MM.1S (cell line): ENCODE results near the gene P3H1.

ENCODE experiments used
- DNase-seq: peaks from one replicate; pipeline ENCODE4 v3.0.0-alpha.2; 2015
- H2AFZ ChIP-seq: fragments of 300-600 bp; sonication (generic); 2 replicates; pipeline ENCODE4 v1.6.0; 2016; ENCODE audit warnings: antibody characterized with exemption, low read length
- H3F3A ChIP-seq: fragments of 300-600 bp; sonication (generic); 2 replicates; pipeline ENCODE4 v1.6.1; 2016; ENCODE audit warnings: mild to moderate bottlenecking, antibody characterized with exemption, low read length, moderate library complexity, mixed read lengths; ENCODE audit not compliant: insufficient read depth
- H3K27ac ChIP-seq: fragments of 300-600 bp; sonication (generic); 2 replicates; pipeline ENCODE4 v1.5.1; 2016; ENCODE audit warnings: mild to moderate bottlenecking, low read length
- H3K27me3 ChIP-seq: fragments of 300-600 bp; sonication (generic); replicated peaks from 2 replicates; pipeline ENCODE4 v1.6.0; 2016; ENCODE audit warnings: low read length; ENCODE audit not compliant: insufficient read depth
- H3K36me3 ChIP-seq: fragments of 300-600 bp; sonication (generic); replicated peaks from 2 replicates; pipeline ENCODE4 v1.6.1; 2016; ENCODE audit warnings: mild to moderate bottlenecking, low read length, mixed read lengths; ENCODE audit not compliant: insufficient read depth
- H3K4me1 ChIP-seq: fragments of 300-600 bp; sonication (generic); 2 replicates; pipeline ENCODE4 v1.6.1; 2016; ENCODE audit warnings: low read length, mixed read lengths
- H3K4me2 ChIP-seq: fragments of 300-600 bp; sonication (generic); 2 replicates; pipeline ENCODE4 v1.6.0; 2016; ENCODE audit warnings: low read depth, low read length
- H3K4me3 ChIP-seq: fragments of 300-600 bp; sonication (generic); 2 replicates; pipeline ENCODE4 v1.5.1; 2016; ENCODE audit warnings: low read length, mixed read lengths
- H3K79me2 ChIP-seq: fragments of 300-600 bp; sonication (generic); 2 replicates; pipeline ENCODE4 v1.6.1; 2016; ENCODE audit warnings: mixed run types, low read length, mixed read lengths
- H3K9ac ChIP-seq: fragments of 300-600 bp; sonication (generic); 2 replicates; pipeline ENCODE4 v1.6.1; 2016; ENCODE audit warnings: low read length, mixed read lengths
- H3K9me2 ChIP-seq: fragments of 300-600 bp; sonication (generic); replicated peaks from 2 replicates; pipeline ENCODE4 v1.6.1; 2016; ENCODE audit warnings: mild to moderate bottlenecking, low read length, mixed read lengths; ENCODE audit not compliant: insufficient read depth
- H3K9me3 ChIP-seq: fragments of 300-600 bp; sonication (generic); replicated peaks from 2 replicates; pipeline ENCODE4 v1.6.1; 2016; ENCODE audit warnings: mild to moderate bottlenecking, low read length, mixed read lengths; ENCODE audit not compliant: insufficient read depth
- H4K20me1 ChIP-seq: fragments of 300-600 bp; sonication (generic); 2 replicates; pipeline ENCODE4 v1.6.1; 2016; ENCODE audit warnings: mild to moderate bottlenecking, low read length, moderate library complexity, mixed read lengths; ENCODE audit not compliant: insufficient read depth
- CTCF ChIP-seq: fragments of 300-600 bp; sonication (generic); IDR thresholded peaks from 2 replicates; pipeline ENCODE4 v1.5.1; 2016; ENCODE audit warnings: antibody characterized with exemption, low read length, mixed read lengths
- EZH2 ChIP-seq: fragments of 300-600 bp; sonication (generic); optimal IDR thresholded peaks from 2 replicates; pipeline ENCODE3; 2017; ENCODE audit warnings: low read depth, mild to moderate bottlenecking, antibody characterized with exemption, low read length, mixed read lengths
- EZH2phosphoT487 ChIP-seq: fragments of 300-600 bp; sonication (generic); IDR thresholded peaks from 2 replicates; pipeline ENCODE4 v1.6.1; 2018; ENCODE audit warnings: antibody characterized with exemption, low read length

Gene P3H1

GRCh38 chr1:42761567-42761966, 5.3 kb downstream of the P3H1 start:
- TF ChIP-seq CTCF, result no peak
- no peak for TF ChIP-seq EZH2phosphoT487
- no peak for TF ChIP-seq EZH2

GRCh38 chr1:42759114-42759513, 7.7 kb downstream of the P3H1 start:
- no peaks in the 10 kb centered on the region for H3K9me2 ChIP-seq
- TF ChIP-seq EZH2phosphoT487 (no peak), CTCF (no peak), EZH2 (no peak)
- H3K4me2 ChIP-seq, result no peak overlapping the region
- H3K4me1 ChIP-seq, result no peaks in the 10 kb centered on the region
- no peak overlapping the region for H3K27ac ChIP-seq
- no peak overlapping the region for H2AFZ ChIP-seq
- H3K36me3 ChIP-seq, result no peaks in the 10 kb centered on the region
- H3K27me3 ChIP-seq, result no peaks in the 10 kb centered on the region
- no peaks in the 10 kb centered on the region for H3K79me2 ChIP-seq
- no peaks in the 10 kb centered on the region for H4K20me1 ChIP-seq
- DNase-seq, result no peak
- no peak overlapping the region for H3K9ac ChIP-seq
- no peak overlapping the region for H3K4me3 ChIP-seq
- no peaks in the 10 kb centered on the region for H3F3A ChIP-seq
- no peaks in the 10 kb centered on the region for H3K9me3 ChIP-seq

More at GRCh38 chr1:42761567-42761966, 5.3 kb downstream of the P3H1 start:
- DNase-seq, result no peak
- Histone ChIP-seq H3K4me2 (no peak overlapping the region), H3K9me3 (no peaks in the 10 kb centered on the region), H2AFZ (no peak overlapping the region), H3K9ac (no peak overlapping the region), H3K4me3 (no peak overlapping the region), H3K36me3 (no peaks in the 10 kb centered on the region), H3K4me1 (peaks cover 7% of the 10 kb centered on the region), H3K79me2 (peaks cover 14% of the 10 kb centered on the region), H3K27ac (no peak overlapping the region), H4K20me1 (no peaks in the 10 kb centered on the region), H3F3A (no peaks in the 10 kb centered on the region), H3K27me3 (no peaks in the 10 kb centered on the region), H3K9me2 (no peaks in the 10 kb centered on the region)

GRCh38 chr1:42758641-42759040, 8.2 kb downstream of the P3H1 start:
- no peaks in the 10 kb centered on the region for H3K9me3 ChIP-seq
- H3K4me3 ChIP-seq, result no peak overlapping the region
- no peak for DNase-seq
- H3K27me3 ChIP-seq, result no peaks in the 10 kb centered on the region
- H3K36me3 ChIP-seq, result no peaks in the 10 kb centered on the region
- H3K9ac ChIP-seq, result no peak overlapping the region
- H3K9me2 ChIP-seq, result no peaks in the 10 kb centered on the region
- H4K20me1 ChIP-seq, result no peaks in the 10 kb centered on the region
- H3K4me2 ChIP-seq, result no peak overlapping the region
- H3K27ac ChIP-seq, result no peak overlapping the region
- H3K4me1 ChIP-seq, result no peaks in the 10 kb centered on the region
- no peak overlapping the region for H2AFZ ChIP-seq
- no peak for TF ChIP-seq CTCF
- TF ChIP-seq EZH2phosphoT487, result no peak
- TF ChIP-seq EZH2, result no peak
- H3F3A ChIP-seq, result no peaks in the 10 kb centered on the region
- H3K79me2 ChIP-seq, result no peaks in the 10 kb centered on the region

GRCh38 chr1:42757892-42758275, 8.9 kb downstream of the P3H1 start:
- H3K4me2 ChIP-seq, result no peak overlapping the region
- no peaks in the 10 kb centered on the region for H3K9me3 ChIP-seq
- DNase-seq, result no peak
- no peak for TF ChIP-seq CTCF
- TF ChIP-seq EZH2, result no peak
- TF ChIP-seq EZH2phosphoT487, result no peak
- H2AFZ ChIP-seq, result no peak overlapping the region
- H3K9ac ChIP-seq, result no peak overlapping the region
- no peak overlapping the region for H3K27ac ChIP-seq
- H3K4me1 ChIP-seq, result no peaks in the 10 kb centered on the region
- no peaks in the 10 kb centered on the region for H3K36me3 ChIP-seq
- H3K27me3 ChIP-seq, result no peaks in the 10 kb centered on the region
- H3F3A ChIP-seq, result no peaks in the 10 kb centered on the region
- H3K79me2 ChIP-seq, result no peaks in the 10 kb centered on the region
- no peaks in the 10 kb centered on the region for H4K20me1 ChIP-seq
- H3K4me3 ChIP-seq, result no peak overlapping the region
- H3K9me2 ChIP-seq, result no peaks in the 10 kb centered on the region
